T-helper 2 cell treated with Interferon-gamma antibody and Interleukin-4, amounts not matched to agents 5 μg/mL and 100 μg/mL, for 36 hours (primary cell): ENCODE measurements around the gene PCNX3.

ENCODE experiments used
- DNase-seq: peaks from one replicate; pipeline ENCODE4 v3.0.0; 2021; ENCODE audit warnings: low spot score
- H3K27ac Mint-ChIP-seq: one replicate; pipeline ENCODE4 v1.8.0; 2021; ENCODE audit warnings: mild to moderate bottlenecking, mixed read lengths
- H3K27me3 Mint-ChIP-seq: one replicate; pipeline ENCODE4 v1.8.0; 2021; ENCODE audit warnings: low read depth, mixed read lengths
- H3K36me3 Mint-ChIP-seq: one replicate; pipeline ENCODE4 v1.8.0; 2021; ENCODE audit warnings: low read depth, mixed read lengths
- H3K4me1 Mint-ChIP-seq: one replicate; pipeline ENCODE4 v1.8.0; 2021; ENCODE audit warnings: low read depth, mixed read lengths
- H3K4me3 Mint-ChIP-seq: one replicate; pipeline ENCODE4 v1.8.0; 2022; ENCODE audit warnings: mild to moderate bottlenecking, moderate library complexity, mixed read lengths
- H3K9me3 Mint-ChIP-seq: one replicate; pipeline ENCODE4 v1.8.0; 2021; ENCODE audit warnings: mixed read lengths

PCNX3 gene

DNA sequence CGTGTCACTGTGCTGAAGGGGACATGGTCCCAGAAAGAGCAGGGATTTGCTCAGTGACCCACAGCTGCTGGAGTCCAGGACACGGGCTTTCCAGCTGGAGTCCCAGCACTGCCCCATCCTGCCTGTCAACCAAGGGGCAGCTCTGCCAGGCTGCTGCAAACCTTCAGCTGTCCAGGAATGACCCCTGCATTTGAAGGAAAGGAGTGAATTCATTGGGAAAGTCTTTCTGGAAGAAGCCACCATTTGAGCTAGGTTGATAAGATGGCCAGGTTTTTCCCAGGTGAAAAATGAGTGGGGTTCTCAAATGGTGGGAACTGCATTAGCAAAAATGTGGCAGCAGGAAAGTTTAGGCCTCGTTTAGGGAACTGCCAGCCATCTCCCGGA is 29.3 kb upstream of the PCNX3 start:
- Mint-ChIP-seq H3K4me1 (peaks cover 25% of the 10 kb centered on the region), H3K36me3 (peaks cover 44% of the 10 kb centered on the region), H3K9me3 (no peaks in the 10 kb centered on the region), H3K27ac (peak overlapping the region; percentile 47), H3K4me3 (peak overlapping the region; percentile 14), H3K27me3 (no peaks in the 10 kb centered on the region)
- DNase-seq: no peak

DNA sequence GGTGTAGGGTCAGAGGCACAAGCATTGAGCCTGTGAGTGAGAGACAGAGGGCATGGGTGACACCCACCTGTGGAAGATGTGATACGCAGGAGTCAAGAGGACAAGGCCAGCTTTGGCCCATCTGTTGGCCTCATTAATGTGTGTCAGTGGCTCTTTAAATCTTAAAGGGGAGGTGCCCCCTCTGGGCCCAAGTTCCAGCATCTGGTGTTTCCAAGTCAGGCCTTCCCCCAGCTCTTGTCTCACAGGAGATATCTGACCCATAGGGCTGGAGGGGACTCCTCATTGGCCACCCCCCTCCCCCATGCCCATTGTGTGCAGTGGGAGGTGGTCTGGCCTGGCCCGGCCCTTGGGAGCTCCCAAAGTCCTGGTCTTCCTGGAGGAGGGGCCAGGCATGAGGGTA is 28.9 kb upstream of the PCNX3 start:
- Mint-ChIP-seq H3K36me3 (peaks cover 44% of the 10 kb centered on the region), H3K4me3 (no peak overlapping the region), H3K27me3 (no peaks in the 10 kb centered on the region), H3K4me1 (peaks cover 25% of the 10 kb centered on the region), H3K9me3 (no peaks in the 10 kb centered on the region), H3K27ac (no peak overlapping the region)
- no peak for DNase-seq

DNA sequence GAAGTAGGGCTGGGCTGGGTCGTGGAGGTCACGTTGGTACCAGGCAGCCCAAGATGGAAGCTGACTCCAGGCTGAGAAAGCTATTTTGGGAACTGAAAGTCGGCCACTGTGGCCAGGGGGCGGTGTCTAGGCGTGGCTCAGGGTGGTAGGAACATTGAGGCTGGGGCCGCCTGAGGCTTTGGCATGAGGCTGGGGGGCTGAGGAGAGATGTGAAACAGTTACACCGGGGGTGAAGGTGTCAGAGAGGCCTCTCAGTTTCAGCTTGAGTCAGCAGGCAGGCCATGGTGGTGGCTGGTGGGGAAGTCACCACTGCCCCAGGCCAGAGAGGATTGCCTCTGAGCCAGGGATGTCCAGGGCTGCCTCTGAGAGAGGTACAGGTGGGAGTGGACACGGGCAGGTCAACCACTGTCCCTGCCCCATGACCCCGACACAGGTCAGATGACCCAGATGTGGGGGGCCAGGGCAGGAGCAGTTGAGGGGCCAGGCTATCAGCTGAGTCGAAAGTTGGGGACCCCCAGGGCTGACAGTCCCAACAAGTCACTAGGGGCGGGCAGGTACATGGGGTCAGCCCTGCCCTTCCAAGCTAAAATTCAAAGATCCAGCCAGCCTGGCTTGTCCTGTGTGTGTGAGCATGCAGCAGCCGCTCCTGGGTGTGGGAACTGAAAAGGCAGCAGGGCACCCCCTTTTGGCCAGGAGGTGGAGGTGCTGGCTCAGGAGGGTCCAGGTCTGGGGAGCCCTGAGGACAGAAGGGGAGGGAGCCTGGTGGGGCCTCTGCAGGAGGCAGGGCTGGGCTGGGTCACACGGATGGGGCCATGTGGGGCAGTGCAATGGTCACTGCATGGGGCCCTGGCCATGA is 27.1 kb upstream of the PCNX3 start:
- no peaks in the 10 kb centered on the region for H3K9me3 Mint-ChIP-seq
- DNase-seq: peak; percentile 82
- H3K4me3 Mint-ChIP-seq: peak overlapping the region; percentile 74
- H3K27ac Mint-ChIP-seq: peak overlapping the region; percentile 92
- no peaks in the 10 kb centered on the region for H3K27me3 Mint-ChIP-seq
- H3K36me3 Mint-ChIP-seq: peaks cover 37% of the 10 kb centered on the region
- peaks cover 25% of the 10 kb centered on the region for H3K4me1 Mint-ChIP-seq

DNA sequence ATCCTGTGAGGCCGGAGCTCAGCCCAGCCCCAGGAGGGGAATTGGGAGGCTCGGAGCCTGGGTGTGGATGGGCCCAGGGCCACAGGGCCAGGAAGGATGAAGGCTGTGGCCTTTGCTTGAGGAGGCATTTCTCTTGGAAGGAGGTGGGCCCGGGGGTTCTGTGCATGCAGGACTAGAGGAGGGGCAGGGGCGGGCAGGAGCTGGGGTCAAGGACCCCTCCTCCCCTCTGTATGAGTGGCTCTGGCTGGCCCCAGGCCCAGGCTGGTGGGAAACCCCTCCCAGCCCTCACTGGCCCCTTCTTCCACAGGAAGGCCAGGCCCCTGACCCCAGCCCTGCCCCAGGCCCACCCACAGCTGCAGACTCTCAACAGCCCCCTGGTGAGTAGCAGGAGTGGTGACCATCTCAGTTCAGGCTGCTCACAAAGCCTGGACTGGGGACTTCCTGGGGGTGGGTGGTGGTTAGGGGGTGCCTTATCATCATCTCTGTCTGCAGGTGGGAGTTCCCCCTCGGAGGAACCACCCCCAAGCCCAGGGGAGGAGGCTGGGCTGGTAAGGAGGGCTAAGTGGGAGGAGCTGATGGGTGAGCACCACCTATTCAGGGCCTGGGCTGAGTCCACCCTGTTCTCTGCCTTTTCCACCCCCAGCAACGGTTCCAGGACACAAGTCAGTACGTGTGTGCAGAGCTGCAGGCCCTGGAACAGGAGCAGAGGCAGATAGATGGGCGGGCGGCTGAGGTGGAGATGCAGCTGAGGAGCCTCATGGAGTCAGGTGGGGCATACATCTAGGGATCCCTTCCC is 25.9 kb upstream of the PCNX3 start:
- peak overlapping the region; percentile 92 for H3K27ac Mint-ChIP-seq
- no peak overlapping the region for H3K4me3 Mint-ChIP-seq
- H3K36me3 Mint-ChIP-seq: peaks cover 28% of the 10 kb centered on the region
- H3K9me3 Mint-ChIP-seq: no peaks in the 10 kb centered on the region
- no peak for DNase-seq
- H3K27me3 Mint-ChIP-seq: no peaks in the 10 kb centered on the region
- H3K4me1 Mint-ChIP-seq: peaks cover 26% of the 10 kb centered on the region

DNA sequence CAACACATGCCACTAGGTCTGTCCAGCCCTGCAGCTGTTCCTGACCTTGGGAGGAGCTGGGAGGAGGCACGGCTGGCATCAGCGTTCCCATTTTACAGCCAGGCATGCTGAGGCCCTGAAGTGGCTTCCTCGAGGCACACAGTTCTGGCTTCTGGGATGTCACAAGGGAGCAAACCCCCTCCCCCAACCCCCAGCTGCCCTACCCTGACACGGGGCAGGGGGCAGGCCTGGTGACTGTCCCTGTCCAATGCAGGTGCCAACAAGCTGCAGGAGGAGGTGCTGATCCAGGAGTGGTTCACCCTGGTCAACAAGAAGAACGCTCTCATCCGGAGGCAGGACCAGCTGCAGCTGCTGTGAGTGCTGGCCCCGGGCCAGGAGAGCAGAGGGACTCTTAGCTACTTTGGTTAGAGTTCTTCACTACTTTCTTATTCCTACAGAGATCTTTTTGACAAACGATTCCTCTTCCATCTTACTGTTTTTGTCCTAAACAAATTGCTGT is 25.3 kb upstream of the PCNX3 start:
- Mint-ChIP-seq H3K4me3 (no peak overlapping the region), H3K9me3 (no peaks in the 10 kb centered on the region), H3K27me3 (no peaks in the 10 kb centered on the region), H3K4me1 (peaks cover 31% of the 10 kb centered on the region), H3K27ac (peak overlapping the region; percentile 74), H3K36me3 (peaks cover 31% of the 10 kb centered on the region)
- DNase-seq: no peak

DNA sequence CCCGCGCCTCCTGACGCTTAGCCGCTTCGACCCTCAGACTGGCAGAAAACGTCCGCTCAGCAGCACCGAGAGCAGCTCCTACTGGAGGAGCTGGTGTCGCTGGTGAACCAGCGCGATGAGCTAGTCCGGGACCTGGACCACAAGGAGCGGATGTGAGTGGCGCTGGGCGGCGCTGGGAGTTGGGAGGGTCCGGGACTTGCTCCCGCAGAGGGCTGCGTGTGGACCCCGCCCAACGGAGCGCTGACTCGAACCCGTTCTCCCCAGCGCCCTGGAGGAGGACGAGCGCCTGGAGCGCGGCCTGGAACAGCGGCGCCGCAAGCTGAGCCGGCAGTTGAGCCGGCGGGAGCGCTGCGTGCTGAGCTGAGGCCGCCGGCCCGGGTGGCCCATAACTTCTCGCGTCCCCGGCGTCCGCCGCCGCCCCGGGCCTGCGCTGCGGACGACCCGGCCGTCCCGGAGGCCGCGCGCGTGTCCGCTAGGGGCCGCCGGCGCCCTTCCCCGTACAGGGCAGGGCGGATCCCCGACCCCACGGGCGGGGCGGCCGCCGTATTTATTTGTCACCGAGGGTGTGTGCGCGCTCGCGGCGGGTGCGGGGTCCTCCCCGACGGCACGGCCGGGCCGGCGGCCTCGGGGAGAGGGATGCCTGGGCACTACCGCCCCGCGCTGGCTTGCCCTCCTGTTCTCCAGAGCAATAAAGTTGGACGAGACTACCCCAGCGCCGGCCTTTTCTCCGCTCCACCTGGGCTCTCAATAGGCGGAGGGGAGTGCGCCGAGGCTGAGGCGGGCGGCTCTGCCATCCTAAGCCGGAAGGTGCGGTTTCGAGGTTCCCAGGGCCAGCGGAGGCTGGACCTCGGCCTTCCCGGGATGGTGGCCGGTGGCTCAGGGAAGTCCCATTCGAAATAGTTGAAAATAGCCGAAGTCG is 23.4 kb upstream of the PCNX3 start:
- no peaks in the 10 kb centered on the region for H3K9me3 Mint-ChIP-seq
- peaks cover 24% of the 10 kb centered on the region for H3K36me3 Mint-ChIP-seq
- DNase-seq: no peak
- no peak overlapping the region for H3K4me3 Mint-ChIP-seq
- H3K27me3 Mint-ChIP-seq: no peaks in the 10 kb centered on the region
- H3K27ac Mint-ChIP-seq: no peak overlapping the region
- peaks cover 26% of the 10 kb centered on the region for H3K4me1 Mint-ChIP-seq

DNA sequence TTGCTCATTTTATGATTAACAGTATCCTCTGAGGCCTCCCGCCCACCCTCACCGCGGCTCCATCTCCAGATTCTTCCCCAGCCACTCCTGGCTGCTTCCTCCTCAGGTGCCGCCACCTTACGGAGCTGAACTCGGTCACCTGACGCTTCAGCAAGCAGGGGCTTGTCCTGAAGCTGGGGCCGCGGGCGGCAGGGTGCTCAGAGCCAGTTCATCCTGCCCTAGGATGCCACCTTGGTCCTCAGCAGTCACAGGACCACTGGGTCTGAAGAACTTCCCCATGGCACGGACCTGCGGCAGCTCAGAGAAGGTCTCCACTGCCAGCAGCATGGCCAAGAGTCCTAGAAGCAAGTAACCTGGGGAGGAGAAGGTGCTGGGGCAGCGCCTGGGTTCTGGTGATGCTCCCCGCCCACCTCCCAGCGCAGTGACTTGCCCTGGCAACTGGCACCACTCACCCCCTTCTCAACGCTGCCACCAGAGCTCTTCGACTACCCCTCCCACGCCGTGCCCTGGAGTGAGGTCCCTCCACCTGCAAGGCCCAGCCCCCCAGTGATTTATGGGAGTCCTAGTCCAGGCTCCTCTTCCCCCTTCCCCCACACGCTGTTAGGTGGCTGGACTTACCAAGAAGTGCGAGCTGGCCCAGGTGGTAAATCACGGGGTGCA is 22.6 kb upstream of the PCNX3 start:
- H3K27ac Mint-ChIP-seq: peak overlapping the region; percentile 26
- no peaks in the 10 kb centered on the region for H3K9me3 Mint-ChIP-seq
- peaks cover 18% of the 10 kb centered on the region for H3K4me1 Mint-ChIP-seq
- no peak for DNase-seq
- H3K36me3 Mint-ChIP-seq: peaks cover 28% of the 10 kb centered on the region
- H3K27me3 Mint-ChIP-seq: no peaks in the 10 kb centered on the region
- no peak overlapping the region for H3K4me3 Mint-ChIP-seq

DNA sequence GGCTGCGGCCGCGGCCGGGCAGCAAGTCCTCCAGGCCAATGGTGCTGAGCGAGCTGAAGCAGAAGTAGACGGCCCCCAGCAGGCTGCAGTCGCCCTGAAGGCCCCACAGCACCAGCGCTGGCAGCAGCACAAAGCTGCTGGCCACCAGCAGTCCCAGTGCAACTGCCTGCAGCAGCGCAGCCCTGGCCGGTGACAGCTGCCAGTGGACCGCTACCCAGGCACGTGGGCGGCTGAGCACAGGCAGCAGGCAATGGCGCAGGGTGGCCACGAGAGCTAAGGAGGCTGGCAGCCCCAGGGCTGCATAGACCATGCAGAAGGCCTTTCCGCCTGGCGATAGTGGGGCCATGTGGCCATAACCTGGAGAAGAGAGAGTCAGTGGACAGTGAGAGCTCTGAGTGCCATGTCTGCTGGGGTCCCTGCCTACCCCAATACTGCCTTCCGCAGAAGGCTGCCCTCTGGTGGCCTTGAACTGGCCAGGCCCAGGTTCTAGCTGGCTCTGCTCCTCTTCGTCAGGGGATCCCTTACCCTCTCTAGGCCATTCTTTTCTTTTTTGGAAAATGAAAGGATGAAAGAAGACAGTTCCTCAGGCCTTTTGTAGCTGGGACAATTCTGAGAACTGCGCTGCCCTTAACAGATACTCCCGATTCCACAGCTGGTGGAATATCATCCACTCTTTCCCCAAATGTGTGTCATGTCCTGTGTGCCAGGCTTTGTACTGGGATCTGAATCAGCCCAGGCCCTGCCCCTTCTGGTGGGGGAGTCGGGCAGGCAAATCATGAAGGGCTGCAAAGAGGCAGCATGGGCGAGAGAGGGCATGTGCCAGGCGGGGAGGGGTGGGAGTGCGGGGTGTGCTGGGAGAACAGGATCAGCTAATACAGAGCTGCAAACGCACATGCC is 21.8 kb upstream of the PCNX3 start:
- Mint-ChIP-seq H3K27me3 (no peaks in the 10 kb centered on the region), H3K4me1 (peaks cover 11% of the 10 kb centered on the region), H3K27ac (peak overlapping the region; percentile 26), H3K9me3 (no peaks in the 10 kb centered on the region), H3K4me3 (no peak overlapping the region), H3K36me3 (peaks cover 28% of the 10 kb centered on the region)
- no peak for DNase-seq

DNA sequence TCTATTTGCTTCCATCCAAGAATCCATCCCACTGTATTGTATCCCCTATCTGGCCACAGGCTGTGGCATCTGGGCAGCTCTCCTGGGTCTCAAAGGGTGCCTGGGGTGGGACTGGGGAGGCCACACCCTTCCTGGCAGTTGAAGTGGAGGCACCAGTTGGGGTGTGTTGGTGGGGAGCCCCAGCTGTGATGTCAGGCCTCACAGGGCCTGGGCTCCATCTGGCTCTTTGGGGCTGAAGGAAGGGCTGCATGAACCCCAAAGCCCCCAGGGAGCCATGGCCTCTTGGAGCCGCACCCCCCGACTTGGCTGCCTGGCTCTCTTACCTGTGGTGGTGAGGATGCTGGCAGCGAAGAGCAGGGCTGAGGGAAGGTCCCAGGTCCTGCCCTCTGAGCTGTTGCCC is 20.4 kb upstream of the PCNX3 start:
- no peaks in the 10 kb centered on the region for H3K9me3 Mint-ChIP-seq
- H3K27ac Mint-ChIP-seq: peak overlapping the region; percentile 90
- H3K4me3 Mint-ChIP-seq: peak overlapping the region; percentile 58
- H3K36me3 Mint-ChIP-seq: peaks cover 27% of the 10 kb centered on the region
- no peak for DNase-seq
- H3K27me3 Mint-ChIP-seq: no peaks in the 10 kb centered on the region
- H3K4me1 Mint-ChIP-seq: peaks cover 9% of the 10 kb centered on the region

DNA sequence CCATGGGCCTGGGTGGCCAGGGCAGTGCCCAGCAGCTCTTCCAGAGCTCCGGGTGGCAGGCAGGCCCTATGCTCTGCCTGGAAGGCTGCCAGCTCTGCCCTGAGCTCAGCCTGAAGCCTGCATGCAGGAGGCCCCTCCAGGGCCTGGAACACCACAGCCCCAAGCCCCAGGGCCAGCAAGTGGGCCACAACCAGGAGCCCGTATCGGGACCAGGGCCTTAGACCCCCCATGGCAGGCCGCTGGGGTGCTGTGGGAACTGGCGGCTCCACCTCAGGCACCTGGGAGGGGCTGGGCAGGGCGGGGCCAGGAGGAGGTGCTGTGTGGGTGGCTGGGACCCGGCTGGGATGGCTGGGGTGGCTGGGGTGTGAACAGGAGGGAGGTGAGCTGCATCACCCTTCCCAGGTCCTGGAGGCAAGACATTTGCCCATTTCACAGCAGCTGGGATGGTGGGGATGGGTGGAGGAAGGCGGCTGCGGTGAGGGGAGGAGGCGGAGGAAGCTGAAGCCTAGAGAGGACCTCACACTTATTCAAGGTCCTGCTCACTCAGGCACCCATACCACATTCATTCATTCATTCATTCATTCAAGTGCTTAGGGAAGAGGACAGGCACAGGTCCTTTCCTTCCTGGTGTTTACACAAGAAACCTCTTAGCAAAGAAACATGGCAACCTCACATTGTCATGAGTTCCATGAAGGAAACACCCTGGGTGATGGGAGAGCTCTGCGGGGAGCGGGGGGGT is 19.9 kb upstream of the PCNX3 start, which contains the start of gene KCNK7:
TSS of gene KCNK7 (minus strand) at position 258 of the 739 bp plus-strand sequence. CDS start at position 230, 28 bp downstream.
- Mint-ChIP-seq H3K36me3 (peaks cover 23% of the 10 kb centered on the region), H3K4me3 (peak within 1 kb of the TSS; percentile 58), H3K4me1 (peaks cover 9% of the 10 kb centered on the region), H3K9me3 (no peaks in the 10 kb centered on the region), H3K27ac (peak within 1 kb of the TSS; percentile 90), H3K27me3 (no peaks in the 10 kb centered on the region)
- no peak for DNase-seq

DNA sequence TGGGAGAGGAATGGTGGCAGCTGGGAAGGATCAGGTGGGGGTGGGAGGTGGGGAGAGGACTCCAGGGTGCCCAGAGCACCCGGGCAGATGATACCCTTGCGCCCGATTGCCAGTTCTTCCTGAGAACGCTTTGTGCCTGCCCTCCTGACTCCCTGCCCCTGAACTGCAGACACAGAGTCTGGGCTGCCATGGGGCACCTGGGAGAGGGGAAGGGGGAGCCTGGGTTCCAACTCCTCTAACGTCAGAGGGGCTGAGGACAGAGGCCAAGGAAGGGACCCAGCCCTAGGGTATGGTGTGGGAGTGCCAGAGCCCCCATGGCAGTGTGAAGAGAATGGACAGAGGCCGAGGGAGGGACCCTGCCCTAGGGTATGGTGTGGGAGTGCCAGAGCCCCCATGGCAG is 19.1 kb upstream of the PCNX3 start:
- peaks cover 25% of the 10 kb centered on the region for H3K36me3 Mint-ChIP-seq
- no peaks in the 10 kb centered on the region for H3K27me3 Mint-ChIP-seq
- H3K4me3 Mint-ChIP-seq: no peak overlapping the region
- peak overlapping the region; percentile 34 for H3K27ac Mint-ChIP-seq
- peaks cover 9% of the 10 kb centered on the region for H3K4me1 Mint-ChIP-seq
- no peaks in the 10 kb centered on the region for H3K9me3 Mint-ChIP-seq
- DNase-seq: no peak

DNA sequence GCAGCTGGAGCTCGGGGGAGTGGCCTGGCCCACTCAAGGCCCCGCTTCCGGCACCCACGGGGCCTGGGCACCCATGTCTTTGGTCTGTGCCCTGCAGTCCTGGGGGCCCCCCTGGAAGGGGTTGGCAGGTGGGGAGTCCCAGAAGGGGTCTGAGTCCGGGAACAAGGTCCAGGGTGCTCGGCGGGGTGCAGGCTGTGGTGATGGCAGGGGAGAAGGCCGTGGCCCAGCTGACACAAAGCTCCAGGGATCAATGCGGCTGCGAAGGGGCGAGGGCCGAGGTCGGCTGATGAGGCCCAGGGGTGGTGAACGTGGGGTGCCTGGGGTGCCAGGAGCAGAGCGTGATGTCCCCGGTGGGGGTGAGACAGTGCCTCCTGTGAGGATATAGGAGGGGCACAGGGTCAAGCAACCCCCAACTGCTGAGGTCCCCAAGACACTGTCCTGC is 17.3 kb upstream of the PCNX3 start:
- Mint-ChIP-seq H3K27ac (no peak overlapping the region), H3K9me3 (no peaks in the 10 kb centered on the region), H3K36me3 (peaks cover 25% of the 10 kb centered on the region), H3K4me1 (peaks cover 9% of the 10 kb centered on the region), H3K27me3 (no peaks in the 10 kb centered on the region), H3K4me3 (no peak overlapping the region)
- no peak for DNase-seq
